ENCODE data around the gene FNDC11. TPM values are rescaled to one million over a fixed set of nuclear protein-coding genes. Genes with fewer than 3 reads are reported as not detected.

The FNDC11 gene
- total RNA-seq, 6 experiments from 2014 or later = not detected

- Histone ChIP-seq H3K9me3 (no peaks in the 10 kb centered on the region), H3K27me3 (no peaks in the 10 kb centered on the region), H3K27ac (no peak overlapping the region), H3K4me1 (peaks cover 0 to 10% (median 2%) of the 10 kb centered on the region in 4 donors), H3K36me3 (no peaks in the 10 kb centered on the region), H3K4me3 (no peak overlapping the region)
- DNase-seq = peak in 2 of 3 donors; percentile 28 to 53
- no peak for ATAC-seq
- TF ChIP-seq CTCF (IDR thresholded peaks at IDR 0.05) (no peak), POLR2A (IDR thresholded peaks at IDR 0.05) (no peak)
- intact Hi-C loops (cut with DNase I) = no loop called here
- WGBS (ENCODE audit: insufficient coverage, low coverage, low lambda C conversion rate, missing lambda C conversion rate) = no CpG with 5 or more reads among the region's 11 CpGs
These were observed 30.9 kb upstream of the FNDC11 start for GRCh38 chr20:63522981-63523611.

DNA sequence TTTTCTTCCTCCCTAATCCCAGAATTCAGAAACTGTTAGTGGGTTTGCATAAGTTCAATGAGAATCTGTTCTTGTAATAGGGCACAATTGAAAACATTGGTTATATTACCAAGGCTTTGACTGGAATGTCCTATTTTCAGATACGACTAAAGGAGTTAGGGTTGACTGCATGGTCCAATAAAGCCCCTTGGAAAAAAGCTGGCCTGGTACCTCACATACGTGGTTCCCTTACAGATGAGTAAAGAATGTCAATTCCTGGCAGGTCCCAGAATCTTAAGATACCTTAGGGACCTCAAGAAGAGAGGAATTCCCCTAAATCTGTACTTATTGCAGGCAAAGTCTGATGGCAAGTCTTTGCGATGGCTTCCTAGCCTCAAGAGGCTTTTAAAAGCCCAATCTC, 28.8 kb upstream of the FNDC11 start:
- WGBS (ENCODE audit: insufficient coverage, low coverage, low lambda C conversion rate, missing lambda C conversion rate) = 78% methylated on average over 3 of the region's 3 CpGs
- intact Hi-C loops (cut with DNase I) = no loop called here
- H3K27ac ChIP-seq = no peak overlapping the region
- H3K36me3 ChIP-seq = no peaks in the 10 kb centered on the region
- no peaks in the 10 kb centered on the region for H3K27me3 ChIP-seq
- no peaks in the 10 kb centered on the region for H3K9me3 ChIP-seq
- TF ChIP-seq POLR2A (IDR thresholded peaks at IDR 0.05) = no peak
- no peak for TF ChIP-seq CTCF (IDR thresholded peaks at IDR 0.05)
- ATAC-seq = no peak
- no peak overlapping the region for H3K4me3 ChIP-seq
- peaks cover 0 to 7% (median 2%) of the 10 kb centered on the region in 4 donors for H3K4me1 ChIP-seq
- DNase-seq = no peak

- Histone ChIP-seq H3K9me3 (no peaks in the 10 kb centered on the region), H3K36me3 (no peaks in the 10 kb centered on the region), H3K4me3 (no peak overlapping the region), H3K4me1 (peaks cover 0 to 6% (median 2%) of the 10 kb centered on the region in 4 donors), H3K27ac (no peak overlapping the region), H3K27me3 (no peaks in the 10 kb centered on the region)
- no peak for TF ChIP-seq CTCF (IDR thresholded peaks at IDR 0.05)
- TF ChIP-seq POLR2A (IDR thresholded peaks at IDR 0.05) = no peak
- intact Hi-C loops (cut with DNase I) = no loop called here
- ATAC-seq = no peak
- 6% methylated on average over 2 of the region's 2 CpGs for WGBS (ENCODE audit: insufficient coverage, low coverage, low lambda C conversion rate, missing lambda C conversion rate)
- DNase-seq = peak in 1 of 3 donors; percentile 34
These were observed 28.0 kb upstream of the FNDC11 start for GRCh38 chr20:63525971-63526370.

DNA sequence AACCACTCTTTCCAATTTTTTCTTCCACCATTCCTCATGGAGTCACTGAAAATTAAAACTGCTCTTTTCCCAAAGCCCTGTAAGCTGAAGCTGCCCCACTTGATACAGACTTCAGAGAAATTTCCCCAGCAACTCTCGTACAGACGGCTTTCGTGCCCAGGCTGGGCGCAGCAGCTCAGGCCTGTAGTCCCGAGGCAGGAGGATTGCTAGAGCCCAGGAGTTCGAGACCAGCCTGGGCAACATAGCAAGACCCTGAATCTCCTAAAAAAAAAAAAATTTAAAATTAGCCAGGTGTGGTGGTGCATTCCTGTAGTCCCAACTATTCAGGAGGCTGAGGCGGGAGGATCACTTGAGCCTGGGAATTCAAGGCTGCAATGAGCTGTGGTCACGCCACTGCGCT, 26.8 kb upstream of the FNDC11 start:
- Histone ChIP-seq H3K4me3 (no peak overlapping the region), H3K27me3 (no peaks in the 10 kb centered on the region), H3K36me3 (no peaks in the 10 kb centered on the region), H3K4me1 (no peaks in the 10 kb centered on the region), H3K27ac (no peak overlapping the region), H3K9me3 (no peaks in the 10 kb centered on the region)
- intact Hi-C loops (cut with DNase I) = no loop called here
- WGBS (ENCODE audit: insufficient coverage, low coverage, low lambda C conversion rate, missing lambda C conversion rate) = 95% methylated on average over 9 of the region's 9 CpGs
- no peak for ATAC-seq
- TF ChIP-seq CTCF (IDR thresholded peaks at IDR 0.05) = no peak
- TF ChIP-seq POLR2A (IDR thresholded peaks at IDR 0.05) = no peak
- DNase-seq = peak in 1 of 3 donors; percentile 15
